GM19238 (cell line): Measurements from ENCODE around the gene HMCN2.

Experiments
- DNase-seq: peaks from one replicate; pipeline ENCODE4 v3.0.0; 2011; ENCODE audit warnings: low spot score; ENCODE audit not compliant: insufficient read length

HMCN2 gene

GRCh38 chr9:130288926-130289690, 23.5 kb downstream of the HMCN2 start:
- no peak for DNase-seq

DNA sequence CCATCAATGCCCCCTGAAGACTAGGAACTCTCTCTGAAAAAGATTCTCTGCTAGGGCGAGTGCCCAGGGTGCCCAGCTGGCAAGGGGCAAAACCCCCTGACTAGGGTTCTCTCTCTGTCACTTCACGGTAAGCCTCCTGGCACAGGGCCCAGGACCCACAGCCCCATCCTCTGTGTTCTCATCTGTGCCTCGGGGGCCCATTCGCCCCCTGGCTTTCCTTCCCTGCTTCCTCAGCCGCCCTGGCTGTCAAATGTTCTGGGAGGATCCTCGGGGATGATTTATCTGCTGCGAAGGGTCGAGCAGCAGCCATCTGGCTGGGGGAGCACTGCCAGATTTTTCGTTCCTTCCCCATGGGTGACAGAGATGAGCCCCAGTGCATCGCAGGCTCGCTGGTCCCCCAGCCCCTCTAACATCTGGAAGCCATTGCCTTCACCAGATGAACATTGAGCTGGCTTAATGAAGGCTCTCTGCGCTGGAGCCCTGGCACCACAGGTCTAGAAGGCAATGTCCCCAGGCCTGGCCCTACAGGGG, 24.2 kb downstream of the HMCN2 start:
- DNase-seq = no peak

DNA sequence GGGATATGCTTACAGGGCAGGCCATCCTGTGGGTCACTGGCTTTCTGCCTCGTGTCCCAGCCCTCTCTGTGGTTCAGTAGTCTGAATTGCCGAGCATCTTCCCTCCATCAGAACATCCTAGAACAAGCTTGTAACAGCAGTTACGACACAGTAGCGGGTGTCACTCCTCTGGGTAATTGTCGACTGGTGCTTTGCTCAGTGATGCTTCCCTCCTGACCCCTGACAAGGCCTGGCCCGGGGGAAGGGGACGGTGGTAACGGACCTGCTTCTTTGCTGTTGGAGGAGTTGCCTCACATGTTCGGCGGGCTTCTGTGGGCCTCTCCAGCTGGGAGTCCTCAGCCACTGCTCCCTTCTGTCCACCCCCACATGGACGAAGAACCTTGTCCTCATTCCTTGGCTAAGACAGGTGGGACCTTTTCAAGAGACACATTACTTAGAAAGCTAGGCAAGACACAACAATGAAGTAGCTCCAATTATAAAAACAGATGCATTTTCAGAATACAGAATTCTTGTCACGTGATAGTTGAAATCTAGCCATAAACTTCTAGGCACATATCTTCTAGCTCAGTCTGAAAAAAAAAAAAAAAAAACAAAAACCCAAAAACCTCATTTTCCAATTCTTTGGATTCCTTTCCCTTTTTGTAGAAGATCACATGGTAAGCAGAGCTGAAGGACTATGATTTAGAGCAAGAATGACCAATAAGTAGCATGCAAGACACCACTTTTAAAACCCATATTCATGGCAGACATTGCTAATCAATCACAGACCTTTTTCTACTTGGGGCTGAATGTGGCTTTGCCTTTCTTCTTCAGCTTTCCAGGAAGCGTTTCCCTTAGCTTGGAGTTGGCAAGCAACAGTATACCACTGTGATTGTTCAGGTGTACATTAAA, 25.0 kb downstream of the HMCN2 start:
- no peak for DNase-seq

DNA sequence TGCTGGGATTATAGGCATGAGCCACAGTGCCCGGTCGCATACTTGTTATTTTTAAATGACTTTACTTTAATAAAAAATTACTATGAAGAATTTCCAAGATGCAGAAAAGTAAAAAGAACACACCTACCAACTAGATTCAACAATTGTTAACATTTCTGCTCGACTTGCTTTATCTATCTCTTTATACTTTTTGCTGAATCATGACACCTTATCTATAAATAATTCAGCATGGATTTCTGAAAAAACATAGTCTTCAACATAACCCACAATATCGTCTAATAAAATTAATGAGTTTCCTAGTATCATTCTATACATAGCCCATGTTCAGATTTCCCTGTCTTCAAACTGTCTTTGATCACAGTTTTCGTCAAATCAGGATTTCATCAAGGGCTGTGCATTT, 25.9 kb downstream of the HMCN2 start:
- no peak for DNase-seq

DNA sequence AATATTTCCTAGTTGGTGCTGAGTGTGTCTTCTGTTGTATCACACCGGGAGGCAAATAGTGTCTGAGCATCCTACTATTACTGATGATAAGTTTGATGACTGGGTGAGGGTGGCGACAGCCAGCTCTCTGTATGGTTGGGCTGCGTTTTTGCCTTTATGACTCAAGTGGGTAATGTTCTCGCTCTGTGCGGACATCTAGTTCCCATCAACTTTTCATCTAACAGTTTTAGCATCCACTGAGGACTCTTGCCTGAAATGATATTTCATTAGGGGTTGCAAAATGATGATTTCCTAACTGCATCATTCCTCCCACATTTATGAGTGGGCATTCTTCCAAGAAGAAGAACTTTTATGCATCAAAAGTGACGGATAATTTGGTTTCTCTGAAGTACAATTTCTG, 26.5 kb downstream of the HMCN2 start:
- no peak for DNase-seq

DNA sequence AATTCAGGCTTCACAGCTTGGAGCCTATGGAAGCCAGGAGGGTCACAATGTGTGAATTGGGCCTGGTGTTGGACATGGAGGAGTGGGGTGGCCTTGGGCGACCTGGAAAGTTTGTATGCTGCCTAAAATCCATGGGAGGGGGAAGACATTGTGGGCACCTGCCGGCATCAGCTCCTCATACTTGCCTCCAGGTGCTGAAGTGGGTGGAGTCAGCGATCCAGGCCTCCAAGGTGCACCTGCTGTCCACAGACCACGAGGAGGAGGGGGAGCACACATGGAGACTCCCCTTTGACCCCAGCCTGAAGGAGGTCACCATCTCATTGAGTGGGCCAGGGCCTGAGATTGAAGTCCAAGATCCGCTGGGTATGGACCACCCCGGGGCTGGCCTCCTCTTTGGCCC, 29.1 kb downstream of the HMCN2 start:
- DNase-seq = no peak

GRCh38 chr9:130295431-130295830, 29.9 kb downstream of the HMCN2 start:
- no peak for DNase-seq

DNA sequence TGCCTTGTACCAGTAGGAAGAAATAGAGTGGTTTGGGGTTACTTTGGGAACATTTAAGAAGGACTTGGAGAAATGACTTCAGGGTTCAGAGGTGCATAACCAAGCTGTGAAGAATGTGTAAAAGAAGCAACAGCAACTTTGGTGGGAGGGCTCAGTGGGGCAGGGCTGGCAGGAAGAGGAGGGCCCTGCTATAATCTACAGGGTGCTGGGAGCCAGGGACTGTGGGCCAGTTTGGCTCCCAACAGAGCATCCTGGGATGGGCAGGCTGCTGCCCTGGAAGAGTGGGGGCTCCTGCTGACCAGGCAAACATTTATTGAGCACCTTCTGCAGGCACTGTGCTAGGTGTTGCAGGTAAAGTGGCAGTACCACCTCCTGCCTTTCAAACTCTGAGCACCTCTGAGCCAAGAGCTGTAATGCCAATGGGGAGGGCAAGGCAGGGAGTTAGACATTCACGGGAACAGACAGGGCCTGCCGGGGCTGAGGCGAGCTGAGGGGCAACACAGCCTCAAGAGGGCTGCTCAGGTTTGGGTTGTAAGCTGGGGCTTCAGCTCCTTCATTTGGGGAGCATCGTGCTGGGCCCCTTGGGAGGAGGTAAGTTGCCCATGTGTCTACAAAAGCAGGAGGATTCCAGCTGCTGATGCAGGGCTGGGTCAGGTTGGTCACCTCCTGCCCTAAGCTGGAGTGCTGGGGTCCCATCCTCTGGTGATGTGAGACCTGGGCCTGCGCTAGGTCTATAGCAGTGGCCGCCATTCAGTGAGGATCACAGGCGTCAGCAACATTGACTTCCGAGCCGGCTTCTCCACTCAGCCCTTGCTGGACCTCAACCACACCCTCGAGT, 30.6 kb downstream of the HMCN2 start:
- DNase-seq = no peak

GRCh38 chr9:130296783-130297055, 31.2 kb downstream of the HMCN2 start:
- no peak for DNase-seq

- no peak for DNase-seq
These were observed 31.8 kb downstream of the HMCN2 start for GRCh38 chr9:130297371-130297770.

GRCh38 chr9:130298662-130299279, 33.2 kb downstream of the HMCN2 start:
- DNase-seq = no peak

DNA sequence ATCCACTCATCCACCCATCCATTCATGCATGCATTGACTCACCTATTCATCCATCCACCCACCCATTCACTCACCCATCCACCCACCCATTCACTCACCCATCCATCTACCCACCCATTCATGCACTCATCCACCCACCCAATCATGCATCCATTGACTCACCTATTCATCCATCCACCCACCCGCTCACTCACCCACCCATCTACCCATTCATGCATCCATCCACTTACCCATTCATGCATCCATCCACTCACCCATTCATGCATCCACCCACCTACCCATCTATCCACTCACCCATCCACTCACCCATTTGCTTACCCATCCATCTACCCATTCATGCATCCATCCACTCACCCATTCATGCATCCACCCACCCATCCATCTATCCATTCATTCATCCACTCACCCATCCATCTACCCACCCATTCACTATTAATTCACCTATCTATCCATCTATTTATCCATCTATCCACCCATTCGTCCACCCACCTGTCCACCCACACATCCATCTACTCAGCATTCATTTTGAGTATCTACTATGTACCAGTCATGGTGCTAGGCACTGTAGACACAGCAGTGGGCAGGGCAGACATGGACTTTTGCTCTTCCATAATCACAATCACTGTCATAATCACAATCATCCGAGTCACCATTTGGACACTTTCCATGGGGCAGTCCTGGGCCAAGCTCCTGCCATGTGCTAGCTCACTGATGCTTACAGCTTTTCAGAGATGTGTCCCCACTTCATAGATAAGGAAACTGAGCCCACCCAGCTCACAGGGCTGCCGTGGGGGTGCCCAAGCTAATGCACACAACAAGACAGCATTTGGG, 34.4 kb downstream of the HMCN2 start:
- DNase-seq = no peak

DNA sequence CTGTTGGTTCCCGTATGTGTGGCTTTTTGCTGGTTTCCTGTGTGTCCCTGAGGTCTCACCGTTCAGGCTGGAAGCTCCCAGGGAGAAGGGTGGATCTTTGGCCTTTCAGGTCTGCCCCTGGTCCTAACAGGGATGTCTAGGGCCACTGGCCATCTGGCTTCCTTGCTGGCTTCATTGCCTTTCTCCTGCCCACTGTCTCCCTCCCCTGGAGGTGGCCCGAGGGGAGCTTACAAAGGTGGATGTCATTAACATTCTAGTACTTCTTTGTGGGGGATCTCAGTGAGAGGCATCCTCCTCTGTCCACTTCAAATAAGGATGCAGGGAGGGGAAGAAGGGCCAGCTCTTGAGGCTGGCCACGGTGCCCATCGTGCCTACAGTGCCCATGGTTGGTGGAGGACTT, 35.2 kb downstream of the HMCN2 start:
- no peak for DNase-seq

DNA sequence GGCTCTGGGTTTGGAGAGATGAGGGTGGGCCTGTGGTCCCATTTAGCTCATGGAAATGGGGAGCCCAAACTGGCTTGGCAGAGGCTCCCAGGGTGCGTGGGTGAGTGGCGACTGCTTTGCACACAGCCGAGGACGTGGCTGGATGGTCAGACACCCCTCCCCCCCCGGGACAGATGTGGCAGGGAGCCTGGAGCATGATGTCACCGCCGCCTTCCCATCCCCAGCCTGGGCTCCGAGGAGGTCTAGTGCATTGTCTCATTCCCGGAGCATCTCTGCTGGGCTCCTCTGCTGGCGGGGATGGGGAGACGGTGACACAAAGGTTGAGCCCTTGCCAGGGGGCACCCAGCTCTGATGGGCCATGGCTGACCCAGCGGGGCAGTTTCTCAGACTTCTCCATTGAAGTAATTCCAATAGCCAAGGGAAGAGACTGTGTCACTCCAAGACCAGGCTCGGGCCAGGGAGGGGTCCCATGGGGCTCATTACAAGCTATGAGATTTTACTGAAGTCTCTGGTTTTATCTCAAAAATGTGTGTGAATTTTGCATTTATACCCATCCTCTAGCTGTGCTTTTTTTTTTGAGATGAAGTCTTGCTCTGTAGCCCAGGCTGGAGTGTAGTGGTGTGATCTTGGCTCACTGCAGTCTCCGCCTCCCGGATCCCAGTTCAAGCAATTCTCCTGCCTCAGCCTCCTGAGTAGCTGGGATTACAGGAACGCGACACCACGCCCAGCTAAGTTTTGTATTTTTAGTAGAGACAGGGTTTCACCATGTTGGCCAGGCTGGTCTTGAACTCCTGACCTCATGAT, 36.1 kb downstream of the HMCN2 start:
- DNase-seq = no peak

- DNase-seq = no peak
These were observed 37.4 kb downstream of the HMCN2 start for GRCh38 chr9:130302785-130303612.

DNA sequence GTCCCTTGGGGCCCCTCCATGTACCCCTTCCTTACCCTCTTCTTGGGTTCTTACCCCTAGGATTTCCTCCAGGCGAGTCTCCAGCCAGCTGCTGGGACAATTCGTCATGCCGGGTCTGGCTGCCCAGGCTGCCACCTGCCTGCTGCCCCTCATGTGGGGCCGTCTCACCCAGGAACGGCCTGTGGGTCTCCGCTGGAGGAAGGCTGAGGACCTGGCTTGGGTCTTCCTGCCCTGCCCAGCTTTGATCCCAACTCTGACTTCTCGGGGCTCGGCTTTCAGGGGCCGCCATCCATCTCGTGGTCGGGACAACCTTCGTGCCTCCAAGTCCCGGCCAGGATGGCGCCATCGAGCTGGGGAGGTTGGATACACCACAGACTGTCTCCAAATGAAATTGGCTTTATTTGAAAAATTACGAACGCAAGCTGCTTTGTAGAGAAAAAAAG, 38.1 kb downstream of the HMCN2 start:
- no peak for DNase-seq

- DNase-seq = no peak
These were observed 38.6 kb downstream of the HMCN2 start for GRCh38 chr9:130304116-130304515.

DNA sequence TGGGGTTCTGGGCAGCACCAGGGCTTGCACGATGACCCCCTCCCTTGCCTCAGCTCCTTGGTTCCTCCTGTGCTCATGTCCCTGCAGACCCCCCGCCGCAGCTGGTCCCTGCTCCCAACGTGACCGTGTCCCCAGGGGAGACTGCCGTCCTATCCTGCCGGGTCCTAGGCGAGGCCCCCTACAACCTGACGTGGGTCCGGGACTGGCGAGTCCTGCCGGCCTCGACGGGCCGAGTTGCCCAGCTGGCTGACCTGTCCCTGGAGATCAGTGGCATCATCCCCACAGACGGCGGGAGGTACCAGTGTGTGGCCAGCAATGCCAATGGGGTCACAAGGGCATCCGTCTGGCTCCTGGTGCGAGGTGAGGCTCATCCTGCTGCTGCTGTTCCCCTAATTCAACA, 39.1 kb downstream of the HMCN2 start:
- no peak for DNase-seq

DNA sequence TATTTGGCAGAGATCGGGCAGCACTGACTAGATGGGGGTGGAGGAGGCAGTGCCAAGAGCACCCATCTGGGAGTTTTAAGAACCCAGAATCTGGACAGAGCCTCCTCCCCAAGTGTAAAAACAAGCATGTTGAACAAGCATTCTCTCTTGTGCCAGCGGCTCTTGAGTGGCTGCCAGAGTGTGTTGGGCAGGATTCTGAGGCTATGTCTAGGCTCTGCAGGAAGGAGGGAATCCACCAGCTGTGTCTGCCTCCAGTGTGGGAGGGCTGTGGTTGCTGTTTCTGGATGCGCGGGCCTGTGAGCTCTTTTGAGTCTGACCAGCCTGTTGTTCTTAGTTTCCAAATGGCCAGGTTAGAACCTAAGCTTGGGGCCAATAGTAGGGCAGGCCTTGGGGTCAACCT, 39.8 kb downstream of the HMCN2 start:
- DNase-seq = no peak
